ENCODE results near the gene LRFN2. TPM values are rescaled to one million over a fixed set of nuclear protein-coding genes. Genes with fewer than 3 reads are reported as not detected.

LRFN2 gene
- total and polyA plus RNA-seq, 4 donors, result under 0.01 to 0.01 TPM; not detected in 2

- Histone ChIP-seq H3K9me3 (ENCODE audit: control insufficient read depth in 4 of 4, low read length in 3 of 4) (peaks cover 0 to 3% (median under 1%) of the 10 kb centered on the region in 4 donors), H3K9ac (ENCODE audit: low read depth in 1 of 2, low read length in 2 of 2) (no peak overlapping the region), H3K4me3 (ENCODE audit: low read depth in 1 of 3, low read length in 3 of 3) (no peak overlapping the region), H3K27ac (ENCODE audit: low read depth in 1 of 2, low read length in 2 of 2) (no peak overlapping the region), H3K36me3 (ENCODE audit: control insufficient read depth in 4 of 4, insufficient read depth in 3 of 4, low read depth in 1 of 4, low read length in 3 of 4) (no peaks in the 10 kb centered on the region), H3K4me1 (ENCODE audit: control insufficient read depth in 4 of 4, insufficient read depth in 4 of 4, low read length in 3 of 4) (no peaks in the 10 kb centered on the region), H3K27me3 (ENCODE audit: control insufficient read depth in 4 of 4, insufficient read depth in 4 of 4, low read length in 3 of 4) (peaks cover 0 to 8% (median 0%) of the 10 kb centered on the region in 4 donors)
- no peak for TF ChIP-seq CTCF (IDR thresholded peaks at IDR 0.05; ENCODE audit: low read depth, low read length, missing input control)
- no peak for TF ChIP-seq GABPA (IDR thresholded peaks at IDR 0.05 in 1 of 2, conservative IDR thresholded peaks at IDR 0.05 in 1 of 2)
- 83% methylated on average over 5 of the region's 5 CpGs for WGBS
- DNase-seq (ENCODE audit: low spot score), result no peak
Observed at GRCh38 chr6:40623178-40623577, 36.0 kb upstream of the LRFN2 start.

- H3K9ac ChIP-seq (ENCODE audit: low read depth in 1 of 2, low read length in 2 of 2), result no peak overlapping the region
- WGBS, result 52% methylated on average over 9 of the region's 9 CpGs
- TF ChIP-seq HNF4A (conservative IDR thresholded peaks at IDR 0.05) (no peak), TAF1 (conservative IDR thresholded peaks at IDR 0.05) (no peak), MAX (IDR thresholded peaks at IDR 0.05) (no peak), ATF3 (IDR thresholded peaks at IDR 0.05) (no peak), JUND (IDR thresholded peaks at IDR 0.05) (no peak), CTCF (IDR thresholded peaks at IDR 0.05; ENCODE audit: low read depth, low read length, missing input control) (no peak), EGR1 (IDR thresholded peaks at IDR 0.05; ENCODE audit: low read depth in 2 of 2) (no peak), SP1 (IDR thresholded peaks at IDR 0.05) (no peak), RXRA (IDR thresholded peaks at IDR 0.05) (no peak), NR2F2 (IDR thresholded peaks at IDR 0.05) (no peak), GABPA (IDR thresholded peaks at IDR 0.05 in 1 of 2, conservative IDR thresholded peaks at IDR 0.05 in 1 of 2) (no peak), FOXA2 (IDR thresholded peaks at IDR 0.05) (no peak)
Observed at GRCh38 chr6:40620574-40621240, 33.5 kb upstream of the LRFN2 start.

GRCh38 chr6:40614671-40615070 is 27.5 kb upstream of the LRFN2 start:
- H3K4me3 ChIP-seq (ENCODE audit: low read depth in 1 of 3, low read length in 3 of 3), result no peak overlapping the region
- H3K9me3 ChIP-seq (ENCODE audit: control insufficient read depth in 4 of 4, low read length in 3 of 4), result no peaks in the 10 kb centered on the region
- no peak overlapping the region for H3K27ac ChIP-seq (ENCODE audit: low read depth in 1 of 2, low read length in 2 of 2)
- 64% methylated on average over 6 of the region's 6 CpGs for WGBS
- no peak overlapping the region for H3K9ac ChIP-seq (ENCODE audit: low read depth in 1 of 2, low read length in 2 of 2)
- peaks cover 0 to 6% (median 0%) of the 10 kb centered on the region in 4 donors for H3K27me3 ChIP-seq (ENCODE audit: control insufficient read depth in 4 of 4, insufficient read depth in 4 of 4, low read length in 3 of 4)
- H3K36me3 ChIP-seq (ENCODE audit: control insufficient read depth in 4 of 4, insufficient read depth in 3 of 4, low read depth in 1 of 4, low read length in 3 of 4), result no peaks in the 10 kb centered on the region
- no peaks in the 10 kb centered on the region for H3K4me1 ChIP-seq (ENCODE audit: control insufficient read depth in 4 of 4, insufficient read depth in 4 of 4, low read length in 3 of 4)
- DNase-seq (ENCODE audit: low spot score), result no peak
- TF ChIP-seq REST (IDR thresholded peaks at IDR 0.05) (no peak), FOXA2 (IDR thresholded peaks at IDR 0.05) (no peak), HNF4G (IDR thresholded peaks at IDR 0.05) (no peak), GABPA (IDR thresholded peaks at IDR 0.05 in 1 of 2, conservative IDR thresholded peaks at IDR 0.05 in 1 of 2) (no peak), RXRA (IDR thresholded peaks at IDR 0.05) (no peak), NR2F2 (IDR thresholded peaks at IDR 0.05) (no peak), FOXA1 (IDR thresholded peaks at IDR 0.05) (no peak), JUND (IDR thresholded peaks at IDR 0.05) (no peak), SP1 (IDR thresholded peaks at IDR 0.05) (no peak), CTCF (IDR thresholded peaks at IDR 0.05; ENCODE audit: low read depth, low read length, missing input control) (no peak)

More at GRCh38 chr6:40620574-40621240, 33.5 kb upstream of the LRFN2 start:
- DNase-seq (ENCODE audit: low spot score), result no peak
- Histone ChIP-seq H3K27ac (ENCODE audit: low read depth in 1 of 2, low read length in 2 of 2) (no peak overlapping the region), H3K36me3 (ENCODE audit: control insufficient read depth in 4 of 4, insufficient read depth in 3 of 4, low read depth in 1 of 4, low read length in 3 of 4) (no peaks in the 10 kb centered on the region), H3K27me3 (ENCODE audit: control insufficient read depth in 4 of 4, insufficient read depth in 4 of 4, low read length in 3 of 4) (peaks cover 0 to 10% (median 0%) of the 10 kb centered on the region in 4 donors), H3K9me3 (ENCODE audit: control insufficient read depth in 4 of 4, low read length in 3 of 4) (no peaks in the 10 kb centered on the region), H3K4me3 (ENCODE audit: low read depth in 1 of 3, low read length in 3 of 3) (no peak overlapping the region), H3K4me1 (ENCODE audit: control insufficient read depth in 4 of 4, insufficient read depth in 4 of 4, low read length in 3 of 4) (no peaks in the 10 kb centered on the region)
